Activated T-helper 1 cell treated with Interleukin-2 at 50 U/mL for 16 hours (primary cell): ENCODE data around the gene ANKRD31.
"Not testable (repeated sequence)": the region's sequence is repeated elsewhere in the genome, so short reads cannot be mapped to it uniquely, and the experiment has no call there.

Experiments used
- DNase-seq: peaks from one replicate; pipeline ENCODE4 v3.0.0-alpha.2; 2020; ENCODE audit warnings: low read depth

The ANKRD31 gene

DNA sequence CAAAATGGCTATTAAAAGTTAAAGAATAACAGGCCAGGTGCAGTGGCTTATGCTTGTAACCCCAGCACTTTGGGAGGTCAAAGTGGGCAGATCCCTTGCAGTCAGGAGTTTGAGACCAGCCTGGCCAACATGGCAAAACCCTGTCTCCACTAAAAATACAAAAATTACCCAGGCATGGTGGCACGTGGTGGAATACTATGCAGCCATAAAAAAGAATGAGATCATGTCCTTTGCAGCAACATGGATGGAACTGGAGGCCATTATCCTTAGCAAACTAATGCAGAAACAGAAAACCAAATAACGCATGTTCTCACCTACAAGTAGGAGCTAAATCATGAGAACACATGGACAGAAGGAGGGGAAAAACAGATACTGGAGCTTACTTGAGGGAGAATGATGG, 15.9 kb downstream of the ANKRD31 start:
- not testable (repeated sequence) for DNase-seq

DNA sequence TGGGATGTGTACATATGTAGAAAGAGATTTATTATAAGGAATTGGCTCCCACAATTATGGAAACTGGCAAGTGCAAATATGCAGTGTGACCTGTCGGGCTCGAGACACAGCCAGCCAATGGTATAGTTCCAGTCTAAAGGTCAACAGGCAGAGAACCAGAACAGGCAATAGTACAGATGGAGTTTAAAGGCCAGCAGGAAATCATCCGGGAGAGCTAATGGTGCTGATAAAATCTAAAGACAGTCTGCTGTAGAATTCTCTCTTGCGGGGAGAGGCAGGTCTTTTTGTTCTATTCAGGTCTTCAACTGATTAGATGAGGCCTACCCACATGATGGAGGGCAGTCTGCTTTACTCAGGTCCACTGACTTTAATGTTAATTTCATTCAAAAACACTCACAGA, 21.8 kb downstream of the ANKRD31 start:
- DNase-seq = no peak

DNA sequence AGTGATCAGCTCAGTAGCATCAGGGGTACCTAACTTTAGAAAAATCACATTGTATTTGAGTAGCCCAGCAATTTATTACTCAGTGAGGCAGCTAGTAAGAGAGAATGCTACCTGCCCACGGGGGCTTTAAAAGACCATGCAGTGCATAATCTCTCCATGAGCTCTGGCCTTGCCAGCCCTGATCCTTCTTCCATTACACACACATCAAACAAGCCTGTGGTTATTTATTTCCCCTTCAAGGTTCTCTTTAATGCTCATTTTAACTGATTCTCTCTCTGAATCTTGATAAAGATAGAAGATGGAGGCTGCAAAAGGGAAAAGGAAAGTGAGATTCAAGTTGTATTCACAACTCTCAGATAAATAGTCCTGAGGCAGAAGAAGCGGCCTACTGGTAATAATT, 22.3 kb downstream of the ANKRD31 start:
- DNase-seq = no peak

DNA sequence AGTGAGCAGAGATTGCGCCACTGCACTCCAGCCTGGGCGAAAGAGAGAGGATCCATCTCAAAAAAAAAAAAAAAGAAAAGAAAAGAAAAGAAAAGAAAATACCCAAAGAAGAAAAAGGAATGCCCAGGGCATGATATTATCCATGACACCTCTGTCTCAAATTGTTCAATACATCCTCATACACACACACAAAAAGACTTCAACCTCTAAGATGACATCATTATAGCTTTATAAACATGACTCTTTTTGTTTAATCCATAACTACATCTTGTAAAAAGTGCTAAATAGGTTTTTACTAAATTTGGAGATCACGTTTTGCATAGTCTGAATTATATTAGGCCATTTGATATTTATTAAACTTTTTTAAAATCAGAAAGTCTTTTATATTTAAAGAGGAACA, 33.1 kb downstream of the ANKRD31 start:
- DNase-seq = no peak

DNA sequence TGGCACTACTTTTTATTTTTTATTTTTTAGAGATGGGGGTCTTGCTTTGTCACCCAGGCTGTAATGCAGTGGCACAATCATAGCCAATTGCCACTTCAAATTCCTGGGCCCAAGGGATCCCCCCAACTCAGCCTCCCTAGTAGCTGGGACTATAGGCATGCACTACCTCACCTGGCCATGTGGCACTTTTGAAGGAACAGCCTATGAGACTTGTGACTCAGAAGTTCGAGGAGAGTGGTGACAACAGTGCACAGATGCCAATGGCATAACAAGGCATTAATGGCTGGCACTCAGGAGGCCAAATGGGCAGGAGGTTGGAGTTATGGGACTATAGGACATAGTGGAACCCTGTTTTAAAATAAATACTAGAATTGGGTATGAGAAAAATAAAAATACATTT, 33.7 kb downstream of the ANKRD31 start:
- DNase-seq = no peak

DNA sequence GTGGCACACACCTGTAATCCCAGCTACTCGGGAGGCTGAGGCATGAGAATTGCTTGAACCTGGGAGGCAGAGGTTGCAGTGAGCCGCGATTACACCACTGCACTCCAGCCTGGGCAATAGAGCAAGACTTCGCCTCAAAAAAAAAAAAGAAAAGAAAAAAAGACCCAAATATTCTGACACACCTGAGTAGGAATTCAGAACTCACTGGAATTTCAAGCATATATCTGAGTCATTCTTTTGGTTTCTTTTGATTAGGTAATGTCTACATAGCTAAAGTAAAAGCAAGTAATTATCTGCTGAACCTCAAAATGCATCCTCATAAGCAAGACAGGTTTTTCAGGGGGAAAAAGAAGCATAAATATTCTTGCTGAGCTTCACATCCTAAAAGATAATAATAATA, 35.9 kb downstream of the ANKRD31 start:
- DNase-seq = no peak

DNA sequence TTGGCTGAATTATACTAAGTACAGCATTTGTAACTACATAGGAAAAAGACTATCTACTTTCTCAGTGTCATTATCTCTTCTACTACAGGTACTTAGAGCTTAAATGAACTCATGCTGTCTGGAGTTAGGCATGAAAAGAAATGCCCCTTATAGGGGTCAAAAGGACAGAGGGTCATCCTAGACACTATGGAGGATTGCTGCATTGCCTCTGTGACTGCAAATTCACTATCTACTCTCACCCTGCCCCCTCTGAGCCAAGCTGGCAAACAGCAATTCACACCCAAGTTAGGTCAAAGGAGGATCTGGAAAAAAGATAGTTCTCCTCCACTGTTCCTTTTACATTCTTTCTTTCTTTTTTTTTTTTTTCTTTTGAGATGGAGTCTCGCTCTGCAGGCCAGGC, 36.7 kb downstream of the ANKRD31 start:
- no peak for DNase-seq

DNA sequence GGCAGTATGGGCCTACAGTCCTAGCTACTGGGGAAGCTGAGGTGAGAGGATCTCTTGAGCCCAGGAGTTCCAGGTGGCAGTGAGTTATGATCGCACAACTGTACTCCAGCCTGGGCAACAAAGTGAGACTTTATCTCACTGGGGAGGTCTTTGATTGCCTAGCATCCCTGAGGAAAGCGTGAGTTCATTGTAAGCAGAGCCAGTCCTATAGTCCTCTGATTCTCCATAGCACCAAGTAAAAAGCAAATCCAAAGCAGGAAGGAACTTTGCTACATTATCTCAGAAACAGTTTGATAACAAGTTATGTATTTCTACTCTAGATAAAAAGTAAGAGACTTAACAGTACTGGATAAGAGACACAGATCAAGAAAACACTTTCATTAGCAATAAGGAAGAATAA, 37.6 kb downstream of the ANKRD31 start:
- no peak for DNase-seq

DNA sequence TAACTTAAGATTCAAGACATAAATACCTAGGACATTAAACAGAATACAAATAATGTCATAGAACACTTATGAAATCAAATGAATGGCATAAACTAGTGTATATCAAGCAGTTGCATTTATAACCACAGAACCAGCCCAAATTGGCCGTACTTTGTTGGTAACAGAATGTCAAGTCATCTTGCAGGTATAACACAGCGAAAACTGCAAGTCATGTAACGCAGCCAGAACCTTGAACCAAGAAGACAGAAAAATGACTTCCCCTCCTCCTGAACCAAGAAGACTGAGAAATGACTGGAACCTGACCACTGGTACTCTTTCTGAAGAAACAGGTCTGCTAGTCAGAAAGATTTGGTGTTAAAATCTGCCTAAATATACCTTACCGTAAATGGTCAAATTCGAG, 38.9 kb downstream of the ANKRD31 start:
- DNase-seq = no peak

DNA sequence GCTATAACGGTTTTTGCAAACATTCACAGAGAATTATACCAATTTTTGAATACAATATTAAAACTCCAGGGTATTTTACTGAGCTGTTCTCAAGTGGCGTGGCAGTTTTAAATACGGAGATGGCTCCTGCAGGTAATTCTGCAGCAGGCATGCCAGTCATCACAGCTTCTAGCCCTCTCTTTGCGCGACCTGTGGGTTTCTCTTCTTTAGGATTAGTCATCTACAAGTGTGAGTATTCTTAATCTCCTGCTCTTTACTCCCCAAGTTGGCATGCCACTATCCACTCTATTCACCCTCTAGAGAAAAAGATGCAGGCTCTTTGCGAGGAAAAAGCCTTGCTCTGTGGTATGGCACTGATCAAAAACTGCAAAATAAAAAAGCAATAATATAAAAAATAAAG, 43.9 kb downstream of the ANKRD31 start:
- no peak for DNase-seq

DNA sequence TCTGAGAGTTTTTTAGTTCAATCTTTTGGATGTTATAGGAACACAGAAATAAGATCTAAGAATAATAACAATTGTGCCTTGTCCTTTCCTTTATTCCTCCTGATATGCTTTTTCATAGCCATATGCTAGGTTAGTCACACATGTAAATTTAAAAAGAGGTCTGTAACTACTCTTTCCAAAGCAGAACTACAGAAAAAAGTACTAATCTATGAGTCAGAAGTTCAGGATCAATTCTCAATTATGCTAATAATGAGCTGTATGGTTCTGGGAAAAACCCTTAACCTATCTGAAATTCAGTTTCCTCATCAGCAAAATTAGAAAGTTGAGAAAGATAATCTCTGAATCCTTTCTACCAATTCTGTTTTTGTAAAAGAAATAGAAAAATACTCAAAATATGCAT, 44.4 kb downstream of the ANKRD31 start:
- DNase-seq = no peak

DNA sequence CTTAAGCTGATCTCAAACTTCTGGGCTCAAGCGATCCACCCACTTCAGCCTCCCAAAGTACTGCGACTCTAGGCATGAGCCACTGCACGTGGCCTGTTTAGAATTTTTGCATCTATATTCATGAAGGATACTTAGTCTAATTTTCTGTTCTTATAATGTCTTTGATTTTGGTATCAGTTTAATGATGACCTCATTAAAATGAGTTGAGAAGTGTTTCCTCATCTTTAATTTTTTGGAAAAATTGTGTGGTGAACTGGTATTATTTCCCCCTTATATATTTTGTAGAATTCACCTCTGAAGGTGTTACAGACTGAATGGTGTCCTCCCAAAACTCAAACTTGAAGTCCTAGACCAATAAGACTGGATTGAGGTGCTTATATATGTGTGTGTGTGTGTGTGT, 46.5 kb downstream of the ANKRD31 start:
- no peak for DNase-seq

DNA sequence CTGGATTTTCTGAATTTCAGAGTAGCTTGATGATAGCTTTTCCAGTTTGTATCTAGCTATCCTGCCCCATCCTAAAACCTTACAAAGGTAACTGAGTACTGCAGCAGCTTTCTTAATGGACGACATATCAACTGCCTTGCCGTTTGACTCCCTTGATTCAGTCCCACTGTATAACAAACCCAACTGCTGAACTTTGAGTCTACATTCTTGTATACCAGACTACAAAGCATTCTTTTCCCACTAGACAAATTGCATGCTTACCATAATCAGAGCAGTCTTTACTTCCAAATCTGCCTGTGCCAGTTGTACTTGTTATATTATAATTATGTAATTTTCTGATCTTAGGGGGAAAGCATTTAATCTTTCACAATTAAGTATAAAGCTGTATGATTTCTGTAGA, 47.3 kb downstream of the ANKRD31 start:
- DNase-seq = no peak

DNA sequence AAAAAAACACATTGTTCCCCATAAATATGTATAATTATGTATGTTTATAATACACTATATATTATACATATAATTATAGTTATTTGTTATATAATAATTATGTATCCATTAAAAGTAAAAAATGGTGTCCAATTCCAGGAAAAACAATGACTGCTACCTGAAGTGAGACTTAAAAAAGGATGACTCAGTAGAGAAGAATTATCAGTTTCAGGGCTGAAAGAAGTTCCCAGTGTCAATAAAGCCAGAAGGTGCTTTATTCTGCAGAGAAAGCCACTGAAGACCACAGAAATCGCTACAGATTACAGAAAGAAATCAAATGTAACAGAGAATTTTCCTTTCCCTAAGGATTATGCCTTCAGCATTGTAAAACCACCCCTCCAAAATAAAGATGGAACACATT, 50.9 kb downstream of the ANKRD31 start:
- DNase-seq = no peak

DNA sequence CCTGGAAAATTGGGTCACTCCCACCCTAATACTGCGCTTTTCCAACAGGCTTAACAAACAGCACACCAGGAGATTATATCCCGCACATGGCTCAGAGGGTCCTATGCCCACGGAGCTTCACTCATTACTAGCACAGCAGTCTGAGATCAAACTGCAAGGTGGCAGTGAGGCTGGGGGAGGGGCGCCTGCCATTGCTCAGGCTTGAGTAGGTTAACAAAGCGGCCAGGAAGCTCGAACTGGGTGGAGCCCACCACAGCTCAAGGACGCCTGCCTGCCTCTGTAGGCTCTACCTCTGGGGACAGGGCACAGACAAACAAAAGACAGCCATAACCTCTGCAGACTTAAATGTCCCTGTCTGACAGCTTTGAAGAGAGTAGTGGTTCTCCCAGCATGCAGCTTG, 60.7 kb downstream of the ANKRD31 start:
- DNase-seq = not testable (repeated sequence)

DNA sequence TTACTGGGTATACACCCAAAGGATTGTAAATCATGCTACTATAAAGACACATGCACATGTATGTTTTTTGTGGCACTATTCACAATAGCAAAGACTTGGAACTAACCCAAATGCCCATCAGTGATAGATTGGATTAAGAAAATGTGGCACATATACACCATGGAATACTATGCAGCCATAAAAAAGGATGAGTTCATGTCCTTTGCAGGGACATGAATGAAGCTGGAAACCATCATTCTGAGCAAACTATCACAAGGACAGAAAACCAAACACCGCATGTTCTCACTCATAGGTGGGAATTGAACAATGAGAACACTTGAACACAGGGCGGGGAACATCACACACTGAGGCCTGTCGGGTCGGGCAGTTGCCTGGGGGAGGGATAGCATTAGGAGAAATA, 61.8 kb downstream of the ANKRD31 start:
- DNase-seq = not testable (repeated sequence)

DNA sequence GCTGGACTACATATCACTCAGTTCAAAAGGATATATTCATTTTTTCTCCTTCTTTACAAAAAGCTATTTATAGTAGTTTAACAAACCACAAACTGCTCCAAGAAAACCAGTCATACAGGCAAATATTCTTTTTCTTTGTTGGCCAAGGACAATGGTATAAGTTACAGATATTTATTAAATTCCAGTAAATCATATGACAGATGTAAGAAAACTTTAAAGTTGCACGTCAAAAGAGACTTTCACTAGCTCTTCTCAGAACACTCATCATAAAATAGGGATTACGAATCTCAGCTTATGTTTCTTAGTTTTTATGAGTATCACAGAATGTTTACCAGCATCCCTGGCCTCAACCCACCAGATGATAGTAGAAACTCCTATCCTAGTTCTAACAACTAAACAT, 67.2 kb downstream of the ANKRD31 start:
- no peak for DNase-seq

DNA sequence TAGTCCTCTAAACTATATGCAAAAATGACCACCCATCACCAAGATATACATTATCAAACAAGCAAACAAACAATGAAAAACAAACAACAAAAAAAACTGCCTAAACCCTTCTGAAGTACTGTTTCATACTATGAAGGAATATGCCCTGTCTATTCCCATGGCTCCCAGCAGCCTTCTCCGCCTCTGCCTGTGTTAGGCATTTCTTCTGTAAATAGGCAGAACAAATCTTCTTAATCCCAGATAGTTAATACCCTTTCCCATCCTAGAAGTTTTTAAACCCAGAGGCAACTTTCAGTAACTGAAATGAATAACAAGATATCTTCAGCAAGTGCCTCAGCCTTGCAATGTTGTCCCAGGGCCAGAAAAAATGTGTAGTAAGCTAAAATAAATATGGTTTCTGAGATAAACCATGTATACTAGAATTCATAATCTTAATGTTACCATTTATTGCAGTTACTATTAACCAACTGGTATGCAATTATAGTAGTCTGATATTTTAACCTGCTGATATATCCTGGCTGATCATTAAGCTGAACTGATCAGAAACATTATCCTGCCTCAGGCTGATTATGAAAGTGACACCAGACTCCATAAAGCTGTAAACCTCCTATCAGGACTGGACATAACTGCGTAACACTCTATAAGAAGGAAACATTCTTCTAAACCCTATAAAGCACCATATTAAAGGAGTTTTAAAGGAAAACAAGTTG, 68.5 kb downstream of the ANKRD31 start:
- DNase-seq = no peak

DNA sequence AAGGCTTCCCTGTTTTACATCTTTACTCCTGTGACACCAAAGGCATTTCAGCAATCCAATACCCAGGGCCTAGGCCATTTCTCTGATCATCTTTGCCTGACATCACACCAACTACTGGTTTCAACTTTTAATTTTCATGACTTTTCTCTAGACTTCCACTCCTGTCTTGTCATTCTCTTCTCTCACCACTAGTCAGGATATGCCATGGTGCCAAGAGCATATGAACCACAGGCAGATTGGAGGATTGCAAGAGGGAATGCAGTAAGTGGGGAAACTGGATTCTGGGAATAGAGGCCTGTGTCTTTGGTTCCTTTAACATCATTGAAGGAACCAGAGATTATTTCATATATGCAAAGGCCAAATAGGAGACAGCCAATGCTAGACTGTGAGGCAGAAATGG, 69.3 kb downstream of the ANKRD31 start:
- DNase-seq = no peak

DNA sequence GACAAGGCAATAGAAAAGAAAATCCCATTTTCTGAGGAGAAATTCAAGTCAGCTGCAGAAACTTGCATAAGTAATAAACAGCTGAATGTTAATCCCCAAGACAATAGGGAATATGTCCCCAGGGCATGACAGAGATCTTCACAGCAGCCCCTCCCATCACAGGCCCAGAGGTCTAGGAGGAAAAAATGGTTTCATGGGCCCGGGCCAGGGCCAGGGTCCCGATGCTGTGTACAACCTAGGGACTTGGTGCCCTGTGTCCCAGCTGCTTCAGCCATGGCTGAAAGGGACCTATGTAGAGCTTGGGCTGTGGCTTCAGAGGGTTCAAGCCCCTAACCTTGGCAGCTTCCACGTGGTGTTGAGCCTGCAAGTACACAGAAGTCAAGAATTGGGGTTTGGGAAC, 75.2 kb downstream of the ANKRD31 start:
- not testable (repeated sequence) for DNase-seq

DNA sequence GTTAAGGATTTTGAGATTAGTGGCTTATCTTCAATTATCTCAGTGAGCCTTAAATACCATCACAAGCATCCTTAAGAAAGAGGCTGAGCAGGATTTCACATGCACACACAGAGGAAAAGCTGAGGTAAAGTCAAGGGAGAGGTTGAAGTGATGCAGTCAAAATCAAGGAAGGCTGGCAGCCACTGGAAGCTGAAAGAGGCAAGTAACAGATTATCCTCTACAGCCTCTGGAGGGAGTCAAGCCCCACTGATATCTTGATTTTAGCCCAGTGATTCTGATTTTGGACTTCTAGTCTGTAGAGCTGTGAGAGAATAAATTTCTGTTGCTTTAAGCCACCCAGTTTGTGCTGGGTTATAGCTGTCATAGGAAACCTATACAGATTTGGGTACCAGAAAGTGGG, 80.1 kb downstream of the ANKRD31 start:
- DNase-seq = no peak

DNA sequence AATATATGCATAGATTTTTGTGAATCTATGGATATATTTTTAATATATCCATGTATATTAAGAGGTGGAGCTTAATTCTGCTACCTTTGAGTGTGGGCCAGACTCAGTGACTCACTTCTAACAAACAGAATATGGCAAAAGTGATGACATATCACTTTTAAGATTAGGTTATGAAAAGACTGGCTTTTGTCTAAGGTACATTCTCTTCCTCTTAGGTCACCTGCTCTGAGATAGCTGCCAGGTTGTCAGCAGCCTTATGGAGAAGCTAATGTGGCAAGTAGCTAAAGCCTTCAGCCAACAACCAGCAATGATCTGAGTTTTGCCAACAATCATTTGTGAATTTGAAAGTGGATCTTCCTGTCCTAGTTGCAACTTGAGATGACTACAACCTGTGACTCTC, 83.8 kb downstream of the ANKRD31 start:
- no peak for DNase-seq

DNA sequence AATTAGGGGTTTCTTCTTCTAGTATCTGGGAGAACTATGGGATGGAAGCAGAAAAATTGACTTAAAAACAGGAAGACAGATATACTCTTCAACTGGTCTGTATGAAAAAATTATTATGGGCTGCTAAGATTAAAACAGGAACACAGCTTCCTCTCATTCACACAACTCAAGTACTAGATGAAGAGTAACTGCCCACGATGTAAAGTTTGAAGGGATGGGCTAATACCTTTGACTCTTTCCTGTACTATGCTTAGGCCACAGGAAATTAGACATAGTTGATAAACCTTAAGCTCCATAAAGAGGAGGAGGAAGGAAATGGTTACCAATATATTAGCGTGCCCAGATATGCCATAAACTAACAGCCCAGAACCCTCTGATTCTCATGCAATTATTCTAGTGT, 88.6 kb downstream of the ANKRD31 start:
- DNase-seq = no peak

DNA sequence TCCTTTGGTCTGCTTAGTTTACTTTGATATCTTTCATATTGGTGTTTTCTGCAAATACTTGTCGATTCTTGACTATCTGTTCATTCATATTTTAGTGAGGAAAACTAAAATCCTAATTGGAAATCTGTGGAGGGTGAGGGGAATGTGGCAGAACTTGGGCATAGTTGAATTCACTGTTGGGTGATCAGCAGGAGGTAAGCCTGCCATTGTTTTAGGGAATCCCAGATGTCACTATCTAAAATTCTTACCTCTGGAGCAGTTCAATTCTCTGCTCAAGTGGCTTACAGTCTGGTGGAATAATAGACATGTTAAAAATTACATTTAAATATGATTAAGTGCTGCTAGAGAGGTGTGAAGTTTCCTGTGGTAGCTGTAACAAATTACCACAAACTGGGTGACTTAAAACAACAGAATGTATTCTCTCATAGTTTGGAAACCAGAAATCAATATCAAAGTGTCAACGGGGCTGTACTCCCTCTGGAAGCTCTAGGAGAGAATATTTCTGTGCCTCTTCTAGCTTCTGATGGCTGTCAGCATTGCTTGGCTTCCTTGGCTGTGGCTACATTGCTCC, 94.0 kb downstream of the ANKRD31 start:
- no peak for DNase-seq
